Measurements from ENCODE around the gene FOSB.

DNA sequence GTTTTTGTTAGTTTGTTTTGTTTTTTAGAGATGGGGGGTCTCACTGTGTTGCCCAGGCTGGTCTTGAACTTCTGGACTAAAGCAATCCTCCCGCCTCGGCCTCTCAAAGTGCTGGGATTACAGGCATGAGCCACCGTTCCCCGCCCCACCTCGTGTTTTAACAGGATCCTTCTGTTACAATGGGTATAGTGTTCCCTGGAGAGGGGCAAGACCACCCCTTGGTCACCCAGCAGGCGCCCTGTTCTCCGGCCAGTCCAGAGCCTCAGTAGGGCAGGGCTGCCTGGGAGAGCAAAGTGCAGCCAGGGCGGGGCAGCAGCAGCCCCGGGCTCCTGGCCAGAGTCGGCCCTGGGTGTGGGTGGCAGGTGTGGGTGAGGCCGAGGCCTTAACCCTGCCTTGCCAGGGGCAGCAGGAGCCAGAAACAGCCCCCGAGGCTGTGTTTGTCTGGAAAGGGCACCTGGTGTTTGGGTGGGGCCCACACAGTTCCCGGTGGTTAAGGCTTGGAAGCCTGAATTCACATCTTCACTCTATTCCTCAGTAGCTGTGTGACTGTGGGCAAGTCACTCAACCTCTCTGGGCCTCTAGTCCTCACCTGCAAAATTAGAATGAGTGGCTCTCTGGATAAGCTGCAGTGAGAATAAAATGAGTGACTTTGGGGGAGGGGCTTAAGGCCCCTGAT, 46.7 kb downstream of the FOSB start:
- TF ChIP-seq, protein P1, sequence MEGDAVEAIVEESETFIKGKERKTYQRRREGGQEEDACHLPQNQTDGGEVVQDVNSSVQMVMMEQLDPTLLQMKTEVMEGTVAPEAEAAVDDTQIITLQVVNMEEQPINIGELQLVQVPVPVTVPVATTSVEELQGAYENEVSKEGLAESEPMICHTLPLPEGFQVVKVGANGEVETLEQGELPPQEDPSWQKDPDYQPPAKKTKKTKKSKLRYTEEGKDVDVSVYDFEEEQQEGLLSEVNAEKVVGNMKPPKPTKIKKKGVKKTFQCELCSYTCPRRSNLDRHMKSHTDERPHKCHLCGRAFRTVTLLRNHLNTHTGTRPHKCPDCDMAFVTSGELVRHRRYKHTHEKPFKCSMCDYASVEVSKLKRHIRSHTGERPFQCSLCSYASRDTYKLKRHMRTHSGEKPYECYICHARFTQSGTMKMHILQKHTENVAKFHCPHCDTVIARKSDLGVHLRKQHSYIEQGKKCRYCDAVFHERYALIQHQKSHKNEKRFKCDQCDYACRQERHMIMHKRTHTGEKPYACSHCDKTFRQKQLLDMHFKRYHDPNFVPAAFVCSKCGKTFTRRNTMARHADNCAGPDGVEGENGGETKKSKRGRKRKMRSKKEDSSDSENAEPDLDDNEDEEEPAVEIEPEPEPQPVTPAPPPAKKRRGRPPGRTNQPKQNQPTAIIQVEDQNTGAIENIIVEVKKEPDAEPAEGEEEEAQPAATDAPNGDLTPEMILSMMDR (IDR thresholded peaks at IDR 0.05) = no peak
- no peak for TF ChIP-seq POLR2A (IDR thresholded peaks at IDR 0.05)
